NOMO-1 (cell line): ENCODE data around the gene CDK3.
A peak's percentile ranks its signal among the peaks of the same experiment; 100 is the strongest.

Source experiments
- DNase-seq, 2 experiments: peaks; one replicate each; lab custom pipeline; 2025; ENCODE audit not compliant: unreplicated experiment in 2 of 2; lab: John Stamatoyannopoulos, UW

The CDK3 gene

DNA sequence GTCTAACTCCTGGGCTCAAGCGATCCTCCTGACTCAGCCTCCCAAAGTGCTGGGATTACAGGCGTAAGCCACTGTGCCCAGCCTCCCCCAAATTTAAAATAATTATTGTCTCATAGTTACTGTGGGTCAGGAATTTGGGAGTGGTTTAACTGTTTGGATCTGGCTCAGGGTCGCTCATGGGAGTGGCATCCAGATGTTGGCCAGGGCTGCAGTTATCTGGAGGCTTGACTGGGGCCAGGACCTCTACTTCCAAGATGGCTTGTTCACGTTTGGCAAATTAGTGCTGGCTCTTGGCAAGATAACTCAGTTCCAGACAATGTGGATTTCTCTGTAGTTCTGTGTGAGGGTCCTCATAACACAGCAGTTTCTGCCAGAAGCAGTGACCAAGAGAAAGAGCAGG, 13.6 kb upstream of the CDK3 start:
- DNase-seq, result no peak

DNA sequence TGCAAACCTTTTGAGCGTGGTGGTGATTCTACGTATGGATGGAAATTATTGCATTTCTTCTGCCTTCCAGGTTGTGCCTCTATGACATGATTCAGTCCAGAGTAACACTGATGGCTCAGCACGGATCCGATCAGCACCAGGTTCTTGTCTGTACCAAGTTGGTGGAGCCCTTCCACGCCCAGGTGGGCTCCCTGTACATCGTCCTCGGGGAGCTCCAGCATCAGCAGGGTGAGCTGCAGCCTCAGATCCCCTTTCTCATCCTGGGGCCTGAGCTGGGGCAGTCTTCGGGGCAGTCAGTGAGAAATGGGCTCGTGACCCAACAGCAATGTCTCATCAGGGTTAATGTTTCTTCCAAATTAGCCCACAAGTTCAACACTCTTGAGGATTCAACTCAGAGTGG, 9.3 kb upstream of the CDK3 start:
- no peak for DNase-seq

DNA sequence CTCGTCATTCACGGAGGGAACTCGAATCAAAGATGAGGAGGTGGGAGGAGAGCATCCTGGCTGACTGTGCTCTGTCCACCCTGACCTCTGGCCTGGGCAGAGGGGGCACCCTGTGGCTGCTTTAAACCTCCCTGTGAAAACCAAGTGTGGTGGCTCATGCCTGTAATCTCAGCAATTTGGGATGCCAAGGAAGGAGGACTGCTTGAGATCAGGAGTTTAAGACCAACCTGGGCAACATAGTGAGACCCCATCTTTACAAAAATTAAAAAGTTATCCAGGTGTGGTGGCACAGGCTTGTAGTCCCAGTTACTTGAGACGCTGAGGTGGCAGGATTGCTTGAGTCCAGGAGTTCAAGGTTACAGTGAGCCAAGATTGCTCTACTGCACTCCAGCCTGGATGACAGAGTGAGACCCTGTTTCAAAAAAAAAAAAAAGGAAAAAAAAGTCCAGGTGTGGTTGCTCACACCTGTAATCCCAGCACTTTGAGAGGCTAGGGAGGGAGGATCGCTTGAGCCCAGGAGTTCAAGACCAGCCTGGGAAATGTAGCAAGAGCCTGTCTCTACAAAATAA, 5.8 kb upstream of the CDK3 start:
- DNase-seq, result no peak

DNA sequence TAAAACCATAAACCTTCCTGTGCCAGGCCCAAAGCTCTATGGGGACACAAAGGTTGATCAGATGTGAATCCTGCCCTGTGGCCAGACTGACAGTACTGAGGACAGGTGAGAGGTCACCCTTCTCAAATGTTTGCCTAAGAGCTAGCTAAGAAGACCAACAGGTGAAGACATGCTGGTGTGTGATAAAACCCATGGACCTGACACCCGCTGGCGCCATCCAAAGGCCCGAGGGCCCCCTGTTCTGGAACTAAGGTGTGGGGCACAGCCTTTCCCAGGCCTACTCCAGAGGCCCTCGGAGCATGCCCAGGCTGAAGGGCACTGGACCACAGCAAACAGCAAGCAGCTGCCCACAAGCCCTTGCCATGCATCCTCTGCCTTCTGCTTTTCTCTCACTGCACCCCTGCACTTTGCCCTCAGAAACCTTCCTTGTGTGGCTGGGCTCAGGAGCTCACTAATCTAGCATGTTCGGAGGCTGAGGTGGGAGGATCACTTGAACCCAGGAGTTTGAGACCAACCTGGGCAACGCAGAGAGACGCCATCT, 5.2 kb upstream of the CDK3 start:
- no peak for DNase-seq

DNA sequence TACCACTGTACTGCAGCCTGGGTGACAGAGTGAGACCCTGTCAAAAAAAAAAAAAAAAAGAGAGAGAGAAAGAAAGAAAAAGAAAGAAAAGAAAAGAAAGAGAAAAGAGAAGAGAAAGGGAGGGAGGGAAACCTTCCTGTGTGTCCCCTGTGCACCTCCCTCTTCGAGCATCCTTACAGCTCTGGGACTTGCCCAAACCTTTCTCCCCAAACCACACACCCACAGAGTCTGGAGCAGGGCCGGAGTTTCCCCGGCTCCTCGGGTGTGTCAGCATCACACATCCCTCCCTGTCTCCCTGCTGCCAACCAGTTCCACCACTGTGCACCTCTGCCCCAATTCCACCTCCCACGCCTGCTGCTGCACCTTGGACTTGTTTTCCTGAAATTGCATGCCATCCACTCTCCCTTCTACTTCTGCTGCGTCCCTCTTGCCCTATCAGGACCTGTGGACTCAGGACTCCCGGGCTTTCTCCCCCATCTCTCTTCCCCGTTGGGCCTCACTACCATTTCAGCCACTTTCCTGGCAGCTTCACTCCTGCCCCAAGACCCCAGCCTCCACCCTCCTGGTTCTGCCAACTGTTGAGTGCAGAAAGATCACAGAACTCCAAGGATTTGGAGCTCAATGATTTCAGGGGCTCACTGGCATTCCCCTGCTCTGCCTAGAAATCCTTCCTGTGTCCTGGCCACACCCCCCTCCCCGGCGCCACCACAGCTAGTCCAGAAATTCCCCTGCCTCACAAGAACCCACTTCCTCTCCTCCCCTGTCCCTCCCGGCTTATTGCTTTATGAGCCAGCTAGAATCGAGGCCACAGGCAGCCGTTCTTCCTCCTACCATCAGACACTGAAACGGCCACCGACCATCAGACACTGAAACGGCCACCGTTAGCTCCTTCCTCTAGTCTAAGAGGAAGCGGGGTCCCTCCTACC, 3.7 kb upstream of the CDK3 start:
- peak; percentile 60 to 79 for DNase-seq

DNA sequence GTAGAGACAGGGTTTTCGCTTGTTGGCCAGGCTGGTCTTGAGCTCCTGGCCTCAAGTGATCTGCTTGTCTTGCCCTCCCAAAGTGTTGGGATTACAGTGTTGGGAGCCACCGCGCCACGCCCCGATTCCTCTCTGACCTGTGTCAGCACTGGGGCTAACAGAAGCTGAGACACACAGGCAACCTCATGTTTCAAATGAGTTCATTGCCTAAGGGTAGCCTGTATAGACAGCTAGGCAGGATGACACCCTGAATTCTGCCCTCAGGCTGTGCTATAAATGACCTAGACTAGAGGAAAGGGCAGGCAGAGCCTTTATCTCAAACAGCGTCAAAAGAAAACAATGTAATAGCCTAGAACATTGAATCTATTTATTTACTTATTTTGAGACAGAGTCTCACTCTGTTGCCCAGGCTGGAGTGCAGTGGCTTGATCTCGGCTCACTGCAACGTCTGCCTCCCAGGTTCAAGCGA, 2.3 kb upstream of the CDK3 start:
- no peak for DNase-seq

DNA sequence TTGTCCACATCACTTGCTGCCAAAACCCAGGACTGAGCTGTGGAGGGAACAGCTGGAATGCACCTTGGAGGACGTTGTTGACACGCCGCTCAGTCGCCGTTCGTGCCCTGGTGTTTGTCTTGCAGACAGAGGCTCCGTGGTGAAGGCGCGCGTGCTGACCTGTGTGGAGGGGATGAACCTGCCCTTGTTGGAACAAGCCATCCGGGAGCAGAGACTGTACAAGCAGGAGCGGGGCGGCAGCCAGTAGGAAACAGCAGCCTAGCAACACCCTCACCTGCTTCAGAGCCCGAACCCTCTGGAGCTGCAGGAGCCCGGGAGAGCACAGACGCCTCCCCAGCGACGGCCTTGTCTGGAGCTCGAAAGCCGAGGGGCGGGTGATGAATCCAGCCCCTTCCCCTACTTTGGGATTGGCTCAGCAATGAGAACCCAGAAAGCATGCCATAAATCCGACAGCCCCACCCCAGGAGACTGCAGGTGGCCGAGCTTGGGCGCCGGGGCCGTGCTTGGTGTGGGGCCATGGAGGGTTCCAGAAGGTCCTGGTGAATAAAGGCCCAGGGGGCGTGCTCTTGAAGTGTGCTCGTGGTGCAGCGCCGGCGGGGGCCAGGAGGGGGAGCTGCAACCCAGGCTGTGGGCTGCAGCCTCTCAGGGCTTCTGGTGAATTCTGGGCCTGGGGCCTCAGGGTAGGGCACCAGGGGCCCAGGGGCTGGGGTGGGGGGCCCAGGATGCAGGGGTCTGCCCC, 470 bp upstream of the CDK3 start:
- peak; percentile 14 to 26 for DNase-seq

DNA sequence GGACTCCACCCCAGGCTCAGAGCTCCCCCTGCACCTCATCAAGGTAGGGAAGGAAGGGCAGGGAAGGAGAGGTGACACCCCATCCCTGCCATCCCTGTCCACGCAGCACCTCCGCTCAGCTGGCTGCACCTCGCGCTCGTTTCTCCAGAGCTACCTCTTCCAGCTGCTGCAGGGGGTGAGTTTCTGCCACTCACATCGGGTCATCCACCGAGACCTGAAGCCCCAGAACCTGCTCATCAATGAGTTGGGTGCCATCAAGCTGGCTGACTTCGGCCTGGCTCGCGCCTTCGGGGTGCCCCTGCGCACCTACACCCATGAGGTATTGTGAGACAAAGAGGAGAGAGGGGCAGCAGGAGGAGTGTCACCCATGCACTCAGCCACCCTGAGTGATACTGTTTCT, 1.4 kb downstream of the CDK3 start:
- DNase-seq, result no peak

DNA sequence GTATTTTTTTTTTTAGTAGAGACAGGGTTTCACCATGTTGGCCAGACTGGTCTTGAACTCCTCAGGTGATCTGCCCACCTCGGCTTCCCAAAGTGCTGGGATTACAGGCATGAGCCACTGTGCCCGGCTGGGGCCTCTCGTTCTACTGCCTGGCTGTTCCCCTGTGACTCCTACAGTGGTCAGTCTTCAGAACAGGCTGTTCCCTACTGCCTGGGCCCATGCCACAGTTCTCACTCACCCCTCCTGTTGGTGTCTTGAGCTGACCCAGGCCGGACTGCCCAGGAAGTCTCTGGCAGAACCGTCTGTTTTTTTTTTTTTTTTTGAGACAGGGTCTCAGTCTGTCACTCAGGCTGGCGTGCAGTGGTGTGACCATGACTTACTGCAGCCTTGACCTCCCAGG, 3.3 kb downstream of the CDK3 start:
- no peak for DNase-seq

DNA sequence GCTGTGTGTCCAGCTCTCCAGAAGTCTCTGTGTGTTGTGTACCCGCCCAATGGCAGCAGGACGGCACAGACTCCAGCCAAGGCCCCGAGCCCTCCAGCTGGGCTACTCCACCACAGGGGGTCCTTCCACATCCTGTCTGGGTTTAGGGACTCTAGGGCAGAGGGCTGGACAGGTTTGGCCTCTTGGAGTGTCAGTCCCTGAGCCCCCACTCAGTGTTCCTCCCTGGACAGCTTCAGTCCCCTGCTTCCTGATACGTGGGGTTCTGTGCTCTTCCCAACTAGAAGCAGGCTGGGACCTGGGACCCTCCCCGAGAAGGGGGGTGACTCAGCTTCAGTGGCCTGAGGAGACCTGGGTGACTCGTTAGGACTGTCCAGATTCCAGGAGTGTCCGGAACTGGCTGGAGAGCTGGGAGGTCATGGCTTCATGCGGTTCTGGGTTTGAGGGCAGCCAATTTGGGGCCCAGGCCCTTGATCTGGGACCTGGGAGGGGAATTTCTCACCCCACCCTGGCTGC, 4.2 kb downstream of the CDK3 start:
- DNase-seq, result no peak

DNA sequence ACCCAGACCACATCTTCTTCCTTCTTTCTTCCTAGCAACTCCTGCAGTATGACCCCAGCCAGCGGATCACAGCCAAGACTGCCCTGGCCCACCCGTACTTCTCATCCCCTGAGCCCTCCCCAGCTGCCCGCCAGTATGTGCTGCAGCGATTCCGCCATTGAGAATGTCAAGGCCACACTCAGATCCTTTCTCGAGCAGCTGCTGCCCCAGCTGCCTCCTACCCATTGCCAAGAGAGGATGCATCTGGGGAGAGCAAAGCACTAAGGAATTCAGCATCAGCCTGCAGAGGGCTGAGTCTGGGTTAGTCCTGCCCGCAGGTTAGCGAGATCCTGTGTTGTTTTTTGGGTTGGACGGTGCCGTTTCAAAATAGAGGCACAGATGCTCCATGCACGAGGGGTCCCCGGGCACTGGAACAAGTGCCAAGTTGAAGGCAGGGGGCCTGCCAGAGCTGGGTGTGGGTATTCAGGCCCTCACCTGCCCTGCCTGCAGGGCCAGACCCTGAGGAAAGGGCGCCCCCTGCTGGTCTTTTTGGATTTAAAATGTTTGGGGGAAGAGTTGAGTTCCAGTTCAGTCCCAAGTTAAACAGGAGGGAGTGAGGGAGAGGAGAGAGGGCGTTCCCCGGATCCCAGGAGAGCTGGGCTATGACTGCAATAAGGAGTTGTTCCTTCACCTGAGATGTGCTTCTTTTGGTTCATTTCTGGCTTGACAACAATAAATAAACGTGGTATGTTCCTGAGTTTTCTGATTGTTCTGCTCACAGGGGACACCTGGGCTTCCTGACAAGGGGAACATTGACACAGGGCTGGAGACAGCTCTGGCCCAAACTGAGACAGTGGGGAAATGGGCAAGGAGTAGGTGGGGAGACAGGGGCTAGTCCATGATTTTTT, 4.9 kb downstream of the CDK3 start:
- peak; percentile 57 to 67 for DNase-seq

DNA sequence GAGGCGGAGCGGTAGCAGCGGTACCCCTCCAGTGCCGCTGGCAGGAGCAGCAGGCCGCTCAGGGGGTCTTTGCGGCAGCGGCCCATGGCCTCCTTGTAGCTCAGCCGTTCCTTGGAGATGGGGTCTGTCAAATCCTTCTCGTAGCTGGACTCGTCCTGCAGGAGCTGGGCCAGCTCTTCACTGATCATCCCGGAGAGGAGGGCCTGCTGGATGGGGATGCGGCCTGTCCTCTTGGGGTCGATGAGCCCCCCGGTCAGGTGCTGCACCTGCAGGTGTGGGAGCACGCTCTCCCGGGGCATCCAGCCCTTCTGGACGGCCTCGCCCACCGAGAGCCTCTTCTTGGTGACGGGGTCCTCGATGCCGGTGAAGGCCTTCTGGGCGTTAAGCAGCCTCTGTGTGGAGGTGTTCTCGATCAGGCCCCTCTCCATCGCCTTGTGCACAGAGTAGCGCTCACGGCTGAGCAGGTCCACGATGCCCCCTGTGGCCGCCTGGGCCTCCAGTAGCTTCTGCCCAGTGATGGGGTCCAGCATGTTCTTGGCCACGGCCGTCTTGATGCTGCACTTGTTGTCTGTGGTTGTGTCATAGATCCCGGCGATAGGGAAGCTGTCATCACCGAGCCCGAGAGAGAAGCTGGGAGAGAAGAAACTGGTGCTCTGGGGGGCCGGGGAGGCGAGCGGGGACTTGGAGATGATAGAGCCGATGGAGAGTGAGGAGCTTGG, 6.6 kb downstream of the CDK3 start:
- DNase-seq, result no peak

DNA sequence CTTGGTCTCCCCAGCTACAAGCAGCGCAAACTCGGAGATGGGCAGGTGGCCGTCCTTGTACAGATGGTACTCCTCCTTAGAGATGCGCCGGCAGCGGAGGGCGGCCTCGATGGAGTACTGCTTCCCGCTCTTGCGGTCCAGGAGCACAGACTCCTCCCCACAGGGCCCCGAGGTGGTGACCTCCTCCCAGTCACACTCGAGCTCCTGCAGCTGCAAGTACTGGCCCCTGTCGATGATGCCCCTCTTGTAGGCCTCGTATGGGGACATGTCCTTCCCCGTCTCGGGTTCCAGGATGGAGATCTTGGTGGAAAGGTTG, 7.2 kb downstream of the CDK3 start:
- no peak for DNase-seq

DNA sequence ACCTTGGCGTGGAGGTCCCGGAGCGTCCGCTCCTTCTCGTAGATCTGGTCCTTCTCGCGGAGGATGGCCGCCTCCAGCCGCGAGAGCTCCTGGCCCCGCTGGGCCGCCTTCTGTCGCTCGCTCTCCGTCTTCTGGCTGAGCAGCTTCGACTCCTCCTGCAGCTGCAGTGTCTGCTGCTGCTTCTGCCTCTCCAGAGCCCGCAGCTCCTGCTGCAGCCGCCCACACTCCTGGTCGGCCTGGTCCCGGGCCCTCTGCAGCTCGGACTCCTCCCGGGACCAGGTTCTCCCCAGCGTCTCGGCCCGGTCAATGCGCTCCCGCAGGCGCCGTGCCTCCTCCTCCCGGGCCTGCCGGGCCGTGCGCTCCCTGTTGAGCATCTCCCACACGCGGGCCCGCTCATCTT, 7.6 kb downstream of the CDK3 start:
- DNase-seq, result no peak

DNA sequence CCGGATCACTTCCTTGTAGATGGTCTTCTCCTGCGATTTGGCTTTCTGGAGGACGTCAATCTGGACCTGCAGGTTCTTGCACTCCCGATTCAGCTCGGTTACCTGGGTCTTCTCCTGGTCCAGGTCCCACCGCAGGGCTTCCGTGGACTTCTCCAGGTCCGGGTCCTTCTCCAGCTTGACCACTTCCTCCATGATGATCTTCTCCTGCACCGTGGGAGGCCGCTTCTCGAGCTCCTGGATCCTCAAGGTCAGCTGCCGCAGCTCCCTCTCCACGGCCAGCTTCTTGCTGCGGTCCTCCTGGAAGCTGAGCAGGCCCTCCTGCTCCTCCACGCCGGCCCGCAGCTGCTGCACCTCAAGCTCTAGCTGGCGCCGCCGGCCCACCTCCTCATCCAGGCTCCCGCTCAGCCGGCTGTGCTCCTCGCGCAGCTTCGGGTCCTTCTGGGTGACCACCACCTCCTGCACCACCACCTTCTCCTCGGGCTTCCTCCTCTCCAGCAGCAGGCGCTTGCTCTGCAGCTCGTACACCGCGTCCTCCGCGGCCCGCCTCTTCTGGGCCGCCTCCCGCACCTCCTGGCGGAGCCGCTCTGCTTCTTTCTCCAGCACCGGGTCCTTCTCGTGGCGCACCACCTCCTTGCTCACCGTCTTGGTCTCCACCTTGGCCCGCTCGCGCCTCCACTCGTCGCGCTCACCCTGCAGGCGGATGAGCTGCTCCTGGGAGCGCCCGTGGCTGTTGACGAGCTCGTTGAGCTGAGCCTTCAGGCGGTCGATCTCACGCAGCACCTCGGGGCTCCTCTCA, 8.2 kb downstream of the CDK3 start:
- DNase-seq, result no peak

DNA sequence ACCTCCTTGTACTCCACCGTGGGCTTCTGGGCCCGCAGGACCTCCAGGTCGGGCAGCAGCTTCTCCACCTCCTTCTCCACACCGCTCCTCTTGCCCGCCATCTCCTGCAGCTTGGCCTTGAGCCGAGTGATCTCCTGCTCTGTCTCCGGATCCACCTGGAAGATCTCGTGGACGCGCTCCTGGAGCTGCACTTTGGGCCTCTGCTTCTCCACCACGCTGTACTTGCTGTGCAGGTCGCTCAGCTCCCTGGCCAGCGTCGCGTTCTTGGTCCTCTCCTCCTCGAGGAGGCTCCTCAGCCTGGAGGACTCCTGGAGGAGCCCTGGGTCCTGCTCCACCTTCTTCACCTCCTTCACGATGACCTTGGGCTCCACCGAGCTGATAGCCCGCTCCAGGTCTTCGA, 8.8 kb downstream of the CDK3 start:
- DNase-seq, result no peak

DNA sequence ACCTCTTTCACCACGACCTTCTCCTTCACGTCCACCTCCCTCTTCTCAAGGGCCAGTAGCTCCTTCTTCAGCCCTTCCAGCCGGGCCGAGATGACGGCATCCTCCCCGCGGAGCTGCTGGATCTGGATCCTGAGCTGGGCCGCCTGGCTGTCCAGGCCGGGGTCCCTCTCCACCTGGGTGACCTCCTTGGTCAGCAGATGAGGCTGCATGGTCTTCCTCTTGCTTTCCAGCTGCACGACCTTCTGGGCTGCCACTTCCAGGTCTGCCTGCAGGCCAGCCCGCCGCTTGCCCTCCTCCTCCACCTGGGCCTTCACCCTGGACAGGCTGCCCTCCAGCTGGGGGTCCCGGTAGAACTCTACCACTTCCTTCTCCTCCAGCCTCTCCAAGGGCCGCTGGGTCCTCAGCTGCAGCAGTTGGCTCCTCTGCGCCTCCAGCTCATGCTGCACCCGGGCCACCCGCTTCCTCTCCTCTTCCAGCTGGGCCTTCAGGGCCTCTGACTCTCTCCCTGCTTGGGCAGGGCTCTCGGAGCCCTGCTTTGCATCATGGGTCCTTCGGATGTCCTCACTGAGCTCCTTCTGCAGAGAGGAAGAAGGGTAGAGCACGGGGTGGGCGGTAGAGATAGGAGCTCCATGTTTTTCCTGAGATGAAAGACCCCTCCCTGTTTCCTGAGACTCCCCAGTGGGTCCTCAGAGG, 9.5 kb downstream of the CDK3 start:
- DNase-seq, result no peak

DNA sequence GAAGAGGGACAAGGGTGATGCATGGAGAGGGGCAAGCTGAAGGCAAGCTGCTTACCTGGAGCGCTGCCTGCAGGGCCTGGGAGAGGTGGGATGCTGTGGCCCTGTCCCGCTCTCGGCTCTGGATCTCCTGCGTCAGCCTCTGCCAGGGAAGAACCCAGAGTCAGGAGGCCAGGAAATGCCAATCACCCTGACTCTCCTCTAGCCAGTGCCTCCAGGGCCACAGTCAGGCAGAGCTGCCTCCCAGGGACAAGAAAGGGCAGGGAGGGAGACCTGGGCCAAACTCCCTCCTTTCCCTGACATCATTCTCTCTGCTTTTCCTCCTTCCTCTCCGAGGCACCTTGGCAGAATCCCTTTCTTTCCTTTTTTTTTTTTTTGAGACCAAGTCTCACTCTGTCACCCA, 11.3 kb downstream of the CDK3 start:
- no peak for DNase-seq
